ENCODE data around the gene SFXN5. TPM values are rescaled to one million over a fixed set of nuclear protein-coding genes. Genes with fewer than 3 reads are reported as not detected.
A peak's percentile ranks its signal among the peaks of the same experiment; 100 is the strongest.

SFXN5 gene
- total RNA-seq, 1 donor from 2014 or later = 19.5 TPM

DNA sequence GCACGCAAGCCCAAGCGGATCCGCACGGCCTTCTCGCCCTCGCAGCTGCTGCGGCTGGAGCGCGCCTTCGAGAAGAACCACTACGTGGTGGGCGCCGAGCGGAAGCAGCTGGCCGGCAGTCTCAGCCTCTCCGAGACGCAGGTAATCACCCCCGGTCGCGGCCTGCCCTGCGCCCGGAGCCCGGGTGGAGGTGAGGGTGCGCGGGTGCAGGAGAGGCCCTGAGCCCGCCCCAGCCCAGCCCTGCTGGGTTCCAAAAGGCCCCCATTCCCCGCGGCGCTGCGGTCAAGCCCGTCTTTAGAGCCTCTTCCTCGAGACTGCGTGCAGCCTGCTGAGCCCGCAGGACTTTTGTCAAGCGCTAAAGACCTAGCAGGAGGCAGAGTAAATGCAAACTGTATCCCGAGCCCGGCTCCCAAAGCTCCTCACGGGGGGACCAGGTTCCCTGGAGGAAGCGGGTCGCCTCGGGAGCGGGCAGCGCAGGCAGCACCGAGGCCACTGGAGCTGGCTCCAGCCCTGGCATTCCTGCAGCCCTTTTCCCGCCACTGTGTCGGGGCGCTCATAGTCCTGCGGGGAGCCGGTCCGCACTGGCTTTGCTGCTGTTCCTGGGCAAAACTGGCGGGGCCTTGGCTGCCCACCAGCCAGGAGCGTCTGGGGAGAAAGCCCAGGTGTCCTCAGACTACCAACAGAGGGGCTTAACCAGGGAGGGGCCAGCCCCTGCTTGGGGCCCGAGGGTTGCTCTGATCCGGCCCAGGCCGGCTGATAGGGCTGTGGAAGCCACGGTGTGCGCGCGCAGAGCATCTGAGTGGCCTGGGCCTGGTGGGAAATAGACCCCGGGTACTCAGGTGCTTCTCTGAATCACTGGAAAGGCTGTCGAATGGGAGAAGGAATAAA, 146.9 kb downstream of the SFXN5 start:
- intact Hi-C loops (cut with DNase I) = no loop called here
- ATAC-seq (peak; percentile 29), DNase-seq (ENCODE audit: low spot score) (peak; percentile 42)

DNA sequence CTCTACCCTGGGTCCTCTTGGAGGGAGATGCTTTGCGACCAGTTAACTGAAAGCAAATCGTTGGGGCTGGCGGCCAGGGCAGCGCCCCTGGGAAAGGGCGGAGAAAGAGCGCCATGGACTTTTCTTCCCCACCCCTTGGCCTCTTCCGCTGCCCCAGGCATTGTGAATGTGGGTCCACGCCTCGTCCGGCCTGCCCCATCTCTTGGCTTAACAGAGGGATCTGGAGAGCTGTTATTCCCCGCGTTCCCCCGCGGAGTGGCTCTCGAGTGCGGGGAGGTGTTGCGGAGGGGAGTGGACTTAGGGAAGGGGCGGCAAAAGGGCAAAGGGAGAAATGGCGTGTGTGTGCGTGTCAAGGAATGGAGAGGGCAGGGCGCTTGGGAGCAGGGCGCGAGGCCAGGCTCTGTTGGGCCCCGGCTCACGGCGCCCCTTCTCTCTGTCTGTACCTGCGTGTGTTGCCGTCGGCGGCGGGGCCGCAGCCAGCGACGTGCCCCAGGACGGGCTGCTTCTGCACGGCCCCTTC, 147.6 kb downstream of the SFXN5 start:
- intact Hi-C loops (cut with DNase I) = no loop called here

DNA sequence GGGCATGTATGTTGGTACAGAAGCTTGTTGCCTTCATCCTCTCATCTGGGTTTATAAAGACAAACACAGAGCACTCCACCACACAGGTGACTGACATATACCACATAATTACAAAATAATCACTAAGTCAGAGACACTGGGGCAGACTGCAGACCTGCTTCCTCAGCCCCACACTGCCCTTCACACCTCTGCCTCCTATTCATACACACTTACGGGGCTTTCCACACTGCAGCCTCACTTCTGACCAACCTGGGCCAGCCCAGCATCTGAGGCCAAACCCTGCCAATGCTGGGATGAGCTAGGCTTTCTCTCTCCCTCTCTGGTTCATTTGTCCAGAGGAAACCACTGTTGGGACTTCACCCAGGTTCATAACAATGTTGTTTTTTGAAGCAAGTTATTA, 149.7 kb downstream of the SFXN5 start:
- no peak for DNase-seq (ENCODE audit: low spot score)
- intact Hi-C loops (cut with DNase I) = no loop called here
- ATAC-seq = no peak

More for the DNA sequence above, 147.6 kb downstream of the SFXN5 start:
- ATAC-seq (no peak), DNase-seq (ENCODE audit: low spot score) (no peak)

DNA sequence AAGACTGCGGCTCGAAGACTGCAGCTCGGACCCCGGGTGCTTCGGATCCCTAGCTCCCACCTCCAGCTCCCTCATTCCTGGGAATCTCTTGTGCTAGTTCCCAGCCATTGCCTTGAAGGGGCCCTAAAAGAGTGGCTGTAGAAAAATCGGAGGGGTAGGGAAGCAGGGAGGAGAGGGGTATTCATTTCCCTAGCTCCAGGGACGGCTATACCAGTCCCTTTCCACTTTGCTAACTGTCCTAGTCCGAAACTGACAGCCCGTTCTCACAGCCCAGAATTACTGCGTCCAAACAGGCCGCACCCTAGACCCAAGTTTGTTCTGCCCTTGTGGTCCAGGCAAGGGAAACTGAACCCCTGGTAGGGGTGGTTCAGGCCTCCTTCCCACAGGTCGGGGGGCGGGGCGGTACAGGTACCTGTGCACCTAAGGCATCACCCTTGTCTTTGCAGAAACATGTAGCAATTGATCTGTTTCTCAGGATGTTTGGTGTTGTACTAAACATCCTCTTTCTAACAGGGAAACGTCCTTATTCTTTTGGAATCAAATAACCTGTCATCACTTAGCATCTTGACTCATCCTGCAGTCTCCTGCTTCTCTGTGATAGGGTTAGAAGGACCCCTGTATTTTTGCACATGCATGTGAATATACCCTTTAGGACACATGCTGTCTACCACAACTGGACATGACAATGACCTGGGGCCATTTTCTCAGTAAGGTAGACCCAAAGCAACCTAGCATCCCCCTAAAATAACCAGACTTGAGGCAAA, 150.2 kb downstream of the SFXN5 start:
- no peak for DNase-seq (ENCODE audit: low spot score)
- intact Hi-C loops (cut with DNase I) = no loop called here
- ATAC-seq = no peak

DNA sequence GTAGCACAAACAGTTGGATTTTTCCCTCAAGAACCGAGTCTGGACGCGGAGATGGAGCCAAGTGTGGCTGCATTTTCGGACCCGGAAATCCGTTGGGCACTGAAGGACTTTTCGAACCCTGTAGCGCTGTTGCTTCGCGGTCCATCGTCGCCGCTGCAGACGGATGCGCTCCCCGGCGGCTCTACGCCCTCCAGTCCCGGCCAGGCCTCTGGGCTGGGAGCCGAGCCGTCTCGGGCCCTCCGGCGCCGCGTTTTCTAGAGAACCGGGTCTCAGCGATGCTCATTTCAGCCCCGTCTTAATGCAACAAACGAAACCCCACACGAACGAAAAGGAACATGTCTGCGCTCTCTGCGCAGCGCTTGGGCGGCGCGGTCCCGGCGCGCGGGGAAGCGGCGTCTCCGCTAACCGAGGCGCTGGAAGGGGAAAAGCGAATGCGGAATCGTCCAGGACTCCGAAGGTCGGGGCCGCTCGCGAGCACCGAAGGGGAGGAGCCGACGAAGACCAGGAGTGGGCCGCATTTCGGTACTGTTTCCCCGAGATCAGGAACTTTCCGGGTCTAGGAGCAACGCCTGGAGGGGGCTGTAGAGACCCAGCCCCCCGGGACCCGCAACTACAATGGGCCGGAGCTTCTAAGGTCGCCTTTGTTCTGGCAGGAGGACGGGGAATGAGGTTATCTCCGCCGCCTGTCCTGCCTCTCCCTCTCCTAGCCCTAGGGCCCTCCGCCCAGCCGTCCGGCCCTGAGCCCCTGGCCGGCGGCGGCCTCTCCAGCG, 151.0 kb downstream of the SFXN5 start:
- ATAC-seq = no peak

DNA sequence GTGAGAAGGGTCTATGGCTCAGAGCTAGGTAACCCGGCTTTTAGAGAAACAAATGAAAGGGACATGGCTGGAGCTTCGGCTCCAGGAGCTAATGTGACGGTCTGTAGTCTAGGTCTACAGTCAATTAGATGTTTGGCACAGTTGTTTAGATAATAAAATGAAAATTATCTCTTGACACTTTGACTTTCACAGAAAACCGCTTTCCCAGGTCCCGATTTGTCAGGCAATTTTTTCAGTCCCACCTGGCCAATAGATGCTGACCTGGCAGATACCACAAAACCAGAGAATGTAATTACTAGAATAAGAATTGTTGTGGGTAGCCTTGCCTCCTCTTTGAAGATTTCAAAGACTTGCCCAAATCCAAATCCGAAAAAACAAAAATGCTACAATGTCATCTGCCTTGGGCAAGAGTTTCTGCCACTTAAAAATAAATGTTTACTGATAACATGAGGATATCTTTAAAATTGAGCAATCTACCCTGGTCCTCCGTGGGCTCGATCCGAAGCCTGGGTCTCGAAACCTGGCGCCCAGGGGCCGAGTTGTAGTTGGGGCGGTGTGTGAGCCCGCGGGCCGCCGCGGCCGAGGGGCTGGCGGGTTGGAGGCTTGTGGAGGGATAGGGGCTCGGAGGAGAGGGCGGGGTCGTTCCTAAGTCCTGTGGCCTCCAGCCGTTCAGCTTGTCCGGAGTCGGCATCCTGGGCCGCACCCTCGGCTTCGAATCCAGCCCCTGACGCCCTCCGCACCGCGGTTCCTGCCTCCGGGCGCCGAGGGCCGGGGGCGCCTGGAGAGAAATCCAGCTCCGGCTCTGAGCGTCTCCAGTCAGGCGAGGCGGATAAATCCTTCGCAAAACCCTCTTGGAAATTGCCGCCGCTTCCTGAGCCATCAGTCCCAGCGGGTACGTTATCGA, 151.8 kb downstream of the SFXN5 start:
- no peak for DNase-seq (ENCODE audit: low spot score)
- no peak for ATAC-seq
- intact Hi-C loops (cut with DNase I) = no loop called here

More for the DNA sequence above, 151.0 kb downstream of the SFXN5 start:
- no peak for DNase-seq (ENCODE audit: low spot score)
- intact Hi-C loops (cut with DNase I) = no loop called here

DNA sequence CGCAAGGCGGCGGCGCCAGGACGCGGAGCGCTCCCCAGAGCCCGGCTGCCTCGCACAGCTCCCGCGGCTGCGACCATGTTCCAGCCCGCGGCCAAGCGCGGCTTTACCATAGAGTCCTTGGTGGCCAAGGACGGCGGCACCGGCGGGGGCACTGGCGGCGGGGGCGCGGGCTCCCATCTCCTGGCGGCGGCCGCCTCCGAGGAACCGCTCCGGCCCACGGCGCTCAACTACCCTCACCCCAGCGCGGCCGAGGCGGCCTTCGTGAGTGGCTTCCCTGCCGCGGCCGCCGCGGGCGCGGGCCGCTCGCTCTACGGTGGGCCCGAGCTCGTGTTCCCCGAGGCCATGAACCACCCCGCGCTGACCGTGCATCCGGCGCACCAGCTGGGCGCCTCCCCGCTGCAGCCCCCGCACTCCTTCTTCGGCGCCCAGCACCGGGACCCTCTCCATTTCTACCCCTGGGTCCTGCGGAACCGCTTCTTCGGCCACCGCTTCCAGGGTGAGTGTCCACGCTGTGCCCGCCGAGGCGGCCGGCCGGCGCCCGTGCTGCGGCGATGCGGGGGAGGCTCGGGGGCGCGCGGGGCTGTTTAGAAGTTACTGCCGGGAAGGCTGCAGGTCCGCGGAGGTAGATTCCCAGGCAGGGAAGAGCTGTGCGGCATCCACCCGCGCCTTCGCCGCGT, 153.5 kb downstream of the SFXN5 start:
- no peak for DNase-seq (ENCODE audit: low spot score)
- no peak for ATAC-seq
- intact Hi-C loops (cut with DNase I) = no loop called here

DNA sequence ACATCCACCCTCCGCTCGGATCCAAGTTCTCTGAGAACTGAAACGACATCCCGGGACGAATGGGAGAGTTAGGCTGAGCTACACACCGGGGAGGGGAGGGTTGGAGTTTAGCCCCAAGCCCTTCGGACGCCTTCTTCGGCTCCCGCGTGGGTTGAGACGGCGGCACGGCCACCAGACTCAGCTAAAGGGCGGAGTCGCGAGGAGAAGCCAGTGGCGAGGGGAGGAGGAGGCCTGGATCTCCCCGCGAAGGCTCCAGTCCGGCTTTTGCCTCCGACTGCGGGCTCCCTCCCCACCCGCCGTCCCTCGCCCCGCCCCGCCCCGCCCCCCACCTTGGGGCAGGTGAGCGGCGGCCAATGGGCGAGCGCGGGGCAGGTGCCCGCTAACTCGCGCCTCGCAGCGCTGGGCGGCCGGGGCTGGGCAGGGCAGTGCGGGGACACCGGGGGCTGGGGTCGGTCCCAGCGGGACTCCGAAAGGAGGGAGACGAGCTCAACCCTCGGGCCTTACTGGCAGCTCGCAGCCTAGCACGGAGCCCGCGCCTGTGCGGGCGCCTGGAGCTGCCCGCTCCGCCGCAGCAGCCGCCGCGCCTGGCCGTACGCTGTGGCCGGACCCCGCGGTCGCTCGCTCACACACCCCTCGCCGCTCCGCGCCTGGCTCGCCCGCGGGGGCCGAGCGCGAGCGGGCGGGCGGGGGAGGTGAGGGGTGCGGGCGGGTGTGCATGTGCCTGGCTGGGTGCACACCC, 154.2 kb downstream of the SFXN5 start, which contains the start of gene EMX1:
EMX1 (plus strand) TSS at position 382 of the 739 bp plus-strand sequence; CDS start at position 716, 334 bp downstream.
- DNase-seq (ENCODE audit: low spot score) (no peak), ATAC-seq (no peak)
- intact Hi-C loops (cut with DNase I) = no loop called here

DNA sequence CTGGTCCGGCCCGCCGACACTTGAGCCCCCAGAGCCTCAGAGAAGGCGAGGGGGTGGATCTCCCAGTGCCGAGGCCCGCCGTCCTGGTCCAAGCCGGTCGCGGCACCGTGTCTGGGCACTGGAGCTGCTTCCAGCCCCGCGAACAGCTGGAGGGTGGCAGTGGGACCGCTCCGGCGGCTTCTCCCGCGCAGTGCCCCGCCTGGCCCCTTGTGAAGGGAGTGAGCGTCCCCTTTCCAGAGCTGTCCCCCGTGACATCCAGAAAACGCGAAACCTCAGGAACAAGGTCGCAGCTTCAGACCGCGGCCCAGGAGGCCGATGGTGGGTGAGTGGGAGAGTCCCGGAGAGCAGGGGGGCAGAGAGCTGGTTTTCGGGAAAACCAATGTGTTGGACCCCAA, 154.8 kb downstream of the SFXN5 start:
- ATAC-seq (peak; percentile 20), DNase-seq (ENCODE audit: low spot score) (no peak)
- intact Hi-C loops (cut with DNase I) = no loop called here

DNA sequence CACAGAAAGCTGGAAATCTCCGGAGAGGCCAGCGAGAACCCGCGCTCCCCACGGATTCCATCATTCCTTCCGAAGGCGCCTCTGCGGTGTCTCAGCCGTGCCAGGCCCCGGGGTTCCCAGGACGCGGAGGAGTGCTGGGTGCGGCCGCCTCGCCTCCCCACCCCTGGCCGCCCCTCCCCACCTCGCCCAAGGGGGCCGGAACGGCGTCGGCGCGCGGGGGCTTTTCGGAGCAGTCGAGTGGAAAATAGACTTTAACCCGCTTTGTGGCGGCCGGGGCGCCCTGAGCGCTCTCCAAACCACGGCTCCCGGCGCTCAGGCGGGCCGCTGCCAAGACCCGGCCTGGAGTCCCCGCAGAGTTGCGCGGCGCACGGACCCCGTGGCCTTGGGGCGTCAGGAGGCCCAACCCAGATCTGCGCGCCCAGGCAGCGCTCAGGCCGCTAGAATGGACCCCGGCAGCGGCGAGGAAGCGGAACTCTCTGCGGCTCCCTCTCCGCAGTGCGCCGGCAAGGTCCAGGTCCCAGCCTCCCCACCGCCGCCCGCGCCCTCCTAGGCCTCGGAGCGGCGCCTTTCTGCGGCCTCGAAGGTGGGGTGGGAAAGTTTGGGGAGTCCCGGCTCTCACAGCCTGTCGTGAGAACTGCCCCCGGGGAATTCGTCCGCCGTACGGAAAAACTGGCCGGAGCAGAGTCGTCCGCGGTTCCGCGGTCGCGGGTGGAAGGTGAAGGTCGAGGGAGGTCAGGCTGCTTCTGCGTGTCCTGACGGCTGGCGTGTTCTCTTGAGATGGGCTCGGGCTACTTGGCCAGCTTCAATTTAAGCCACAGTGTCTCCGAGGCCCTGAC, 155.4 kb downstream of the SFXN5 start:
- ATAC-seq (peak; percentile 35), DNase-seq (ENCODE audit: low spot score) (no peak)
- intact Hi-C loops (cut with DNase I) = no loop called here

DNA sequence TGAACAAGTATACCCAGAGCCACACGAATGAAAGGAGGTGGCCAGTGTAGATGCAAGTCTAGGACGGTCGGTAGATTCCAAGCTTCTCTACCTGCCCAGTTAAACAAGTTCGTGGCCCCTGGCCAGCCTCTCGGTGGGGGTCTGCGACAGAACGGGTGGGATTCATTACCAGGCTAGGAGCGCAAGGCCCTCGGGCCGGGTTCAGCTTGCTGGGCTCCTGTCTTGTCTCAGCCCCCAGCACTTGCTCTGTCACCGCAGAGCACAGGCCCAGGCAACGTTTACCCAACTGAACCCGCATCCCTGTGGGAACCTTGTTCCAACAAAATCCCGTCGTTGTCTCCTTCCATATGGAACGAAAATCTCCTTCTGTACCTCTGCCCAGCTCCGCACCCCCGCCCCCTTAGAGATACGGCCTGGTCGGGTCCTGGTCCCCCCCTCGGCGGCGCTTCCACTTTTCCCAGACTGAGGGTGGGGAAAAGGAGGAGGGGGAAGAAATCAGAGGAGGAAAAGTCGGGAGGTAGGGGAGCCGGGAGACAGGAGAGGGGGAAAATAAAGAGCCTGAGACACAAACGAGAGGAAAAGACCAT, 156.1 kb downstream of the SFXN5 start:
- intact Hi-C loops (cut with DNase I) = no loop called here
- ATAC-seq = no peak
- DNase-seq (ENCODE audit: low spot score) = no peak

DNA sequence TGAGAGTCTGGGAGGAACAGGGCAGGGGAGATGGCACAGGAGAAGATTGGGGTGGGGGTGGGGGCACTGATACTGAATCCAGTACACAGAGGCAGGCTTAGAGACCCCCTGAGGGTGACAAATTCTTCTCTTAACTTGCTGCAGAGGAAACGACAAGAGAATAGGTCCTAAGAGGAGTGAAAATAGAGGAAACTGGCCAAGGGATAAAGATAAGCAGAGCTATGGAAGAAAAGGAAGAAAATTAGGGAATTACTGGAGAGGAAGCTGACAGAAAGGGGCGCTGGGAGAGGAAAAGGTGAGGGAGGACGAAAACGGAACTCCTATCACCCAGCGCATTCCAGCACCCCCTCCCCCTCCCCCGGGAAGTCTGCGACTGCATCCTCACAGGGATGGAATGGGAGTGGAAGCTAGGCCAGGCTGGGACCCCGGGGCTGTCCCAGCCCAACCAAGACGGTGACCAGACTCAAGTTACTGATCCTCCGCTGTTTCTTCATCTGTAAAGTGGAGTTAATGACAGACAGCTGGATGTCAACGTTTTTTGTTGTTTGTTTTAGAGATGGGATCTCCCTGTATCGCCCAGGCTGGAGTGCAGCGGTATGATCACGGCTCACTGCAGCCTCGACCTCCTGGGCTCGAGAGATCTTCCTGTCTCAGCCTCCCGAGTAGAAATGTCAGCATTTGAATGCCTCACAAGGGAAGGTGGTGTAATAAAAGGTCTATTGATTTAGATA, 156.8 kb downstream of the SFXN5 start:
- ATAC-seq = no peak

DNA sequence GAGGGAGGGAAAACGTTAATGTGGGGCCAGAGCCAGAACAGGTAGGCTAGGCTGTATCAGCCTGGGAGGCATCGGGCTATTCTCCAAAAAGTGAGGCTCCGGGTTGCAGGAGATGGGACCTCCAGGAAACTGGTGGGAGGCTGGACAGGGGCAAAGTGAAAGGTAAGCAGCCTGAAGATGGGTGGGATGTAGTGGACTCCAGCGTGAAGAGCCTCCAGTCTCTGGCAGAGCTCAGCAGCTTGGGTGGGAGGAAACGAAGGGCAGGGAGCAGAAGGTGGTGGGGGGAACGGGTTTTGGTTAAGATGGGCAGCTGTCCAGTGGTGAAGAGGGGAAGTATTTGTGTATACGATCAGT, 157.3 kb downstream of the SFXN5 start:
- DNase-seq (ENCODE audit: low spot score) = no peak
- intact Hi-C loops (cut with DNase I) = no loop called here
- ATAC-seq = no peak

More for the DNA sequence above, 156.8 kb downstream of the SFXN5 start:
- intact Hi-C loops (cut with DNase I) = no loop called here
- no peak for DNase-seq (ENCODE audit: low spot score)

DNA sequence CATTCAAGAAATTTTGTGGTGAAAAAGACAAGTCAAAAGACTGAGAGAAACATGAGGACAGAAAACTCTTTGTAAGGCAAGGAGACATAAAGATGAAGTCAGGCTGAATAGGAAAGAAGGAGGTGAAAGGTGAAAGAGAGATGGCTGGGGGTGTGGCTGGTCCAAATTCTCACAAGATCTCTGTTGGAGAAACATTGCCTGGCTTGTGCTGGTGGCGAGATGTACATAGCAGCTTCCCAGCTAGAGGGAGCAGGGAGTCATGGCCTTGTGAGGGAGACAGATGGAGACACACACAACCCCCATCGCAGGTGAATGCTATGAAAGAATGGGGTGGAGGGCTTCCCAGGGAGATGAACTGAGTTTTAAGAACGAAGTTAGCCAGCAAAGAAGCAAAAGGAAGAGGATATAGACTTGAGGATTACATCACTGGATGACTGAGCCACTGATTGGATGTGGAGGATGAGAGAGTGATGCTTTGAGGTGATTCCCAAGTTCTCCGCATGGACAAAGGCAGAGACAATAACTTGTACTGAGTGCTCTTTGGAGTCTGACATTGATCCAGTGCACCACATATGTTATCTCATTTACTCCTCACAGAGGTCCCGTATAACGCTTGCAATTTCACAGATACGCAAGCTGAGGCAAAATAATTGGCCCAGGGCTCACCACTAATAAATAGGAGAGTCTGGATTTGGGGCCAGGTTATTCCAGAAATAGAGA, 157.9 kb downstream of the SFXN5 start:
- intact Hi-C loops (cut with DNase I) = no loop called here
- no peak for DNase-seq (ENCODE audit: low spot score)
- no peak for ATAC-seq

DNA sequence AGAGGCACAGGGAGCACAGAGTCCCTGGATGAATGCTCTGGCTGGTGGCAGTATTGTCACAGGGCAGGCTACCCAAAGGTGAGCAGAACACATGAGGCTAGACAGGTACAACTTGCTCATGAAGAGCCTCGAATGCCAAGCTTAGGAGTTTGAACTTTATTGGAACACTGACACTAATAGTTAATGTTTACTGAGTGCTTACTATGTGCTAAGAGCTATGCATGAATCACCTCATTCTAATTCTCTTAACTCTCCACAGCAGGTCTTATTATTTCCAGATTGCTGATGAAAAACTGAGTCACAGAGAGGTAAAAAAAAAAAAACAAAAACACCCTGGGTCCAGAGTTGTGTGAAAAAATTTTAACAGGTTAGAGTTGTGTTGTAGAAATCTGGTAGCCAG, 160.3 kb downstream of the SFXN5 start:
- no peak for ATAC-seq
- intact Hi-C loops (cut with DNase I) = no loop called here
- no peak for DNase-seq (ENCODE audit: low spot score)
